NCI-H774 (cell line): Measurements from ENCODE around the gene FRRS1.
"Not testable (repeated sequence)": the region's sequence is repeated elsewhere in the genome, so short reads cannot be mapped to it uniquely, and the experiment has no call there.

ENCODE experiments used
- DNase-seq: peaks from one replicate; lab custom pipeline; 2025; lab: John Stamatoyannopoulos, UW

Gene FRRS1

GRCh38 chr1:99764439-99764838 is 2.0 kb downstream of the FRRS1 start:
- DNase-seq: no peak

- DNase-seq: no peak
These were observed 2.5 kb downstream of the FRRS1 start for GRCh38 chr1:99763956-99764355.

GRCh38 chr1:99761774-99762173 is 4.7 kb downstream of the FRRS1 start:
- no peak for DNase-seq

- no peak for DNase-seq
These were observed 6.8 kb downstream of the FRRS1 start for GRCh38 chr1:99759518-99760160.

GRCh38 chr1:99758686-99759517 is 7.5 kb downstream of the FRRS1 start:
- DNase-seq: not testable (repeated sequence)

DNA sequence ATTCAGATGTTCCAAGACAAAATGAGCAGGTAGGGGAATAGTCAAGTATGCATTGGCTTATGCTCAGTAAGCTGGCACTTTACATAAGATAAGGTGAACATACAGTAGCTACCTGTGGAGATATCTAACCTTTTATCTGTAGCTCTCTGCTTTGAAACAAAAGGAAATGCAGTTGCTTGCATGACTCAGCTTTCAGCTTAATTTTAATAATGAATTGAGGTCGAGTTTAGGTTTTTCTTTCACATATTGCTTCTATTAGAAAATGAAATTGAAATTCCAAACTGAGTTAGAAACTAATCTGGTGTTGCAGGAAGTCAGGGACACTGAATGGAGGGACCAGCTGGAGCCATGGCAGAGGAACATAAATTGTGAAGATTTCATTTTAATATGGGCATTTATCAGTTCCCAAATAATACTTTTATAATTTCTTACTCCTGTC is 8.3 kb downstream of the FRRS1 start:
- DNase-seq: no peak

- DNase-seq: no peak
These were observed 9.8 kb downstream of the FRRS1 start for GRCh38 chr1:99756598-99756997.

- no peak for DNase-seq
These were observed 10.8 kb downstream of the FRRS1 start for GRCh38 chr1:99755664-99756063.

DNA sequence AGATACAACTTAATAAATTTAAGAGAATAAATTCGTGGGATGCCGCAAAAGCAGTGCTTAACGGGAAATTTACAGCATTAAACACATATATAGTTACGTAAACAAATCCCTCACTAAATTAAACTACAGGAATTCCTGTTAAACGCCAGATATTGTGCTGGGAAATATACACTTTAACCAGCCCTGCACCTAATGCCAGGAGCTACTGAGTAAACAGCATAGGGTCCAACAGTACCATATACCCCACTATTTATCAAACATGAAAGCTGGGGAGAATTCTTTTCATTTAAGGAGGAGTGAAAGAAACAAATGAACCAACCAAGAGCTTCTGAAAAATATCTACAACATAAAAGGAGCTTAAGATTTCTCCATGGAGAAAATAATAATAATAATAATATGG is 11.7 kb downstream of the FRRS1 start:
- no peak for DNase-seq

DNA sequence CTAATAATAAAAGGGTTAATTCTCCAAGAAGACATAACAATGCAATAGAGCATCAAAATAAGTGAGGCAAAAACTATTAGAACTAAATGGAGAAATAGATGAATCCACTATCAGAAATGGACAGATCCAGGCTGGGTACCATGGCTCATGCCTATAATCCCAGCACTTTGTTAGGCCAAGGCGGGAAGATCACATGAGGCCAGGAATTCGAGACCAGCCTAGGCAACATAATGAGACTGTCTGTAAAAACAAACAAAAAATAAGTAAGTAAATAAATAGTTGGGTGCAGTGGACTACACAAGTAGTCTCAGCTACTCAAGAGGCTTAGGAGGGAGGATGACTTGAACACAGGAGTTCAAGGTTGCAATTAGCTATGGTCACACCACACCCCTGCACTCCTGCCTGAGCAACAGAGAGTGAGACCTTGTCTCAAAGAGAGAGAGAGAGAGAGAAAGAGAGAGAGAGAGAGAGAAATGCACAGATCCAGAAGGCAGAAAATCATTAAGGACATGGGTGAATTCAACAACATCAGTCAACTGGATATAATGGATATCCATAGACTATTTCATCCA is 12.3 kb downstream of the FRRS1 start:
- no peak for DNase-seq

GRCh38 chr1:99751877-99752504 is 14.4 kb downstream of the FRRS1 start:
- no peak for DNase-seq

DNA sequence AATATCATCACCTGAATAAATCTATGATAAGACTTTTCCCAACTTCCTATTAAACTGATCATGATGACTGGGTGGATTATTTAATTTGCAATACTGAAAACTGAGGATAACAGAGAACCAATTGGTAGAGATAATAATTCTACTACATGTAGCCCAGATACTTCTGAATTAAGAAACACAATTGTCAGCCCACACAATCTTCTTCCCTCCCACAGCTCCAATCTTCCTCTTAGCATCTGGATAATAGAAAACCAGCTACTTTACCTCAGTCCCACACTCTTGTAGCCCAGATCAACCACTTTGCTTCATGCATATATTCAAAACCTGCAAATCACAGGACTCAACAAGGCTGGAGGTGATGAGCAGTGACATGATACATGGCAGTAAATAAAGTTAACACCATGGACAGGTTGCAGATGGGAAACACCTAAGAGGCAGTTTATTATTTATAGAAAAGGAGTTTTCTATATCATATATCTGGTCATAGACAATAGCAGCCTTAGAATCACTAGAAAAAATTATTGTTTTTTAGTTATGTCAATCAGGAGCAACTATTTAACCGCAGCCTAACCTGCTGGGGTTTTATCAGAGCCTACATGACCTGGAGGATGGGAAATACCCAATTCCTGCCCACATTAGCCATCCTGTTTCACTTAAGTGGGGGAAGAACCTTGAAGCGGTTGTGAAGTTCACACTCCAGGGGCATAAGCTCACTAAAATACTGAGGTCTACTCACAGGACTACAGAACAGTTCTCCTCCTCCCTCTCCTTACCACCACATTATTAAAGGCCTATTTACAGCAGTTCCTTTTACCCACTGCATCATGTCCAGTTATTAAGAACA is 16.7 kb downstream of the FRRS1 start:
- DNase-seq: no peak

DNA sequence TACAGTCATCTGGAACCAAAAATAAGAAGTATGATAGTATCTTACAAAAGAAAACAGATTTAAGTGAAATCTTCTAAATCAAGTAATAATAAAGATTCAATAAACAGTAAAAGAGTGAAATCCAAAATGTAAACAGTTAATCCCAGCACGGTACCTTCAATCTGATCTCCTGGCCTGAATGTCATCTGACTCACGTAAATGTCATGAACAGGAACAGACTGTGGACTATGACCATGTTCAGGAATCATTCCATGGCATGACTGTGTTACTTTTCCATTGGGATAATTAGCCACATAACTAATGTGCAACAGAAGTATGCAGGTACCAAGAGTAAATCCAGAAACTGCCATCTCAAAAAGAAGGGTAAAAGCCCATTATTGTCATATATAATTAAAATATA is 18.0 kb downstream of the FRRS1 start:
- no peak for DNase-seq

GRCh38 chr1:99745684-99746083 is 20.8 kb downstream of the FRRS1 start:
- DNase-seq: no peak

GRCh38 chr1:99745061-99745460 is 21.4 kb downstream of the FRRS1 start:
- no peak for DNase-seq

DNA sequence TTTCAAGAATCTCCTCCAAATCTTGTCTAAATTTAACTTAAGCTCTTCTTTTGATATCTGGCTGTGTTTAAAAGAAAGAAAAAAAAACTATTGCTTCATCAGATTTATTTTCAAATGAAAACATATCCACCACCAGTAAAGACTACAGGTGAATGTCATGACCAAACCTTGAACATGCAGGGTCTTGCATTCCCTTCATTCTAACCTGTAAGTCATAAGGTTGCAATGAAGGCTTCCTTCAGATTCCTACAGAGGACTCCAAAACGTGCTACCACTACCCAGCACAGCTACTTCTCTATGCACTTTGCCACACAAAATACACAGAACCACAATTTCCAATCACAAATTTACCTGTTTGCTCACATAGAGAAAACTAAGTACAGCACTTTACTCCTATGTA is 26.3 kb downstream of the FRRS1 start:
- DNase-seq: no peak

DNA sequence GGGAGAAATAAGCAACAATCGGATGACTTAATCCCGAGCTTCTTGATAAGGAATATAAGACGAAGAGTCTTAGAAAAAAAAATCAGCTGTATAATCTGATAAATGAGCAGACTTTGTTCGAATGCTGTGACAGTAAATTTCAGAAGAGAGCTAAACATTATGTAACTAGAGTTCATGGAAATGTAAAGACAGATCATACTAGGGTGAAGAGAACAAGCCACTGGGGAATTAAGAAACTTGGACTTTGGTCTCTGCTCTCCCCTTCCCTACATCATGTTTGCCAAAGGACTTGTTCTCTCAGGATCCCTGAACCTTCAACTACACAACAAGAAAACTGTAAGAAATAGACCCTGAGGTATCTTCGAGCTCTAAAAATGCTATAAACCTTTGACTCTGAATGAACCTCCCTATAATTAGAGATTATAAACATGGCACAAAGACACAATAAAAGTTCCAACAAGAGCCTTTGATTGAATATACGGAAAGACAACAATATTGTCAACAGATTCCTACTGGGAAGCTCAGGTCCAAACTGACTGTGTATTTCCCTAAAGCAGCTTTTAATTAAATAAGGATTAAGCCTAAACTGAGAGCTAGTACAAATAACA is 27.5 kb downstream of the FRRS1 start:
- DNase-seq: no peak

DNA sequence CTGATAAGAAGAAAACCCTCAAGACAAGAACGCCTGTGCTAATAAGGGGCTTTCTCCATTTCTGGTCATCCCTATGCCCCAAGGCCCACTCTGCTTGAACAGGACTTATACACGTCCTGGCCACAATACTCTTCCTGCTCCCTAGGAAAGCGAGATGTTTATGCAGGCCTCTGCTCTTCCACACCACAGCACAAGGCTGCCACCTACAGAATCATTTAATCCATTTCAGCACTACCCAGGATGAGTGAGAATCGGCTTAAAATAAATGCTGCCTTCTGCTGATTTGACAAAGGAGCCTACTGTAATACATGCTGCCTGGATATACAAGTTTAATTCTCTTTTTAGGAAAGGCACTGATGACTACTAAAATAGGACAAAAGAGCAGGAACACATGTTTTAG is 29.4 kb downstream of the FRRS1 start:
- DNase-seq: no peak

- DNase-seq: no peak
These were observed 30.6 kb downstream of the FRRS1 start for GRCh38 chr1:99735852-99736251.

- no peak for DNase-seq
These were observed 35.1 kb downstream of the FRRS1 start for GRCh38 chr1:99731384-99731783.

DNA sequence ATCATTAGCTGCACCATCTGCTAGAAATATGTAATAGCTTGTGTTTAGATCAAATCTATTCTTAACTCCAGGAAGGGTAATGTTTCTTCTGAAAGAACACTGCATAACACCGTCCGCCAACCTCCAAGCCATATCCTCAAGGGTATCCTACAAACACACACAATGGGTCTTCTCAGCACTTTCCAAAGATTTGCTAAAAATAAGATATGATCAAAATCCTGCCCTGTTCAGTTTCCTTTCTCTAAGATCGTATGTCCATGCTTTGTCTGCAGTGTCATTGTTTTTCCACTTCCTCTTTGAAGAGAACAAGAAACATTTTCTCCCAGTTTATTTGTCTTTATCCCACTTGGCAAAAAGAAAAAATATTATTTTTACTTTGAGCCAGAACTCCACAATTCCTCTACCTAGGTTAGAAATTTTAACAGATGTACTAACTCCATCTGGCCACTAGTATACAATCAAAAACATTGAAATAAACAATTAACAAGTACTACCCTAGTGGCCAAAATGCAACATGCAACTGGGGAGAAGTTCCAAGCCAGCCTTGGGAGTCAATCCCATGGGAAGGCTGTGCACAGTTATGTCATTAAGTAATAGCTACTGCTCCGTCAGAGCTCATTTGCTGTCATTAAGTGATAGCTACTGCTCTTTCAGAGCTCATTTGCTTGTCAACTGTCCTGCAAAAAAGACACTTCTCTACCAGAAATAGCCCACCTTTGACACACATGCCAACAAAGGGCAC is 37.8 kb downstream of the FRRS1 start:
- no peak for DNase-seq
